H1 (cell line): ENCODE data around the gene ZNF140. TPM values are rescaled to one million over a fixed set of nuclear protein-coding genes. Genes with fewer than 3 reads are reported as not detected.

Source experiments
- CBX5 ChIP-seq: fragments of 300-800, 300-1000 bp; sonication (generic); IDR thresholded peaks from 2 replicates; pipeline ENCODE4 v1.7.1; 2016; ENCODE audit warnings: antibody characterized with exemption, low read length, low read depth
- CHD1 ChIP-seq: IDR thresholded peaks from 2 replicates; pipeline ENCODE4 v1.6.1; 2012; ENCODE audit warnings: low read depth, low read length, improper control_type of control experiment
- KDM4A ChIP-seq: IDR thresholded peaks from one replicate; pipeline ENCODE4 v1.7.1; 2012; ENCODE audit warnings: low read depth, mild to moderate bottlenecking, moderate library complexity, low read length, inconsistent platforms; ENCODE audit not compliant: severe bottlenecking
- POLR2A ChIP-seq, 2 experiments: IDR thresholded peaks; 1 replicate in 1 of 2; 2 replicates in 1 of 2; pipeline ENCODE4 v1.6.1; 2011; ENCODE audit warnings: low read depth in 2 of 2, low read length in 2 of 2, mild to moderate bottlenecking in 2 of 2; ENCODE audit errors: control extremely low read depth in 1 of 2
- RFX5 ChIP-seq: IDR thresholded peaks from 2 replicates; pipeline ENCODE4 v1.6.1; 2011; ENCODE audit warnings: low read depth, low read length, improper control_type of control experiment, borderline replicate concordance
- SP1 ChIP-seq: IDR thresholded peaks from 2 replicates; pipeline ENCODE4 v1.6.1; 2011; ENCODE audit warnings: low read depth, low read length
- YY1 ChIP-seq: IDR thresholded peaks from 2 replicates; pipeline ENCODE4 v1.6.1; 2011; ENCODE audit warnings: low read depth, mild to moderate bottlenecking, low read length
- polyA plus RNA-seq, 7 experiments: library from polyadenylated mRNA; depleted of rRNA in 3 of 7; stranded (reverse) in 5 of 7; unstranded in 2 of 7; fragments of >200 nt in 5 of 7; fragments of 200-250 nt in 2 of 7; gene quantifications; 1 replicate in 5 of 7; 2 replicates in 1 of 7; 4 replicates in 1 of 7; pipeline versions ENCODE4 v1.2.1 to v1.2.3, GENCODE V29; 2011 to 2013; ENCODE audit warnings: missing spikeins in 2 of 7, mixed read lengths in 2 of 7
- total RNA-seq: library from RNA; stranded (reverse); fragmentation: NEBNext Ultra II Directional; extraction: Animal tissue kit (Norgen Biotek cat#: 25700); gene quantifications from 2 replicates; pipeline ENCODE4 v1.2.1, GENCODE V29; 2021
- TF ChIP-seq, protein P1 (sequence below): IDR thresholded peaks from 2 replicates; pipeline ENCODE4 v1.6.1; 2011; ENCODE audit warnings: low read depth, mild to moderate bottlenecking, low read length; ENCODE audit not compliant: insufficient read depth
- TF ChIP-seq, protein P2 (sequence below): fragments of 300-600 bp; sonication (generic); IDR thresholded peaks from 2 replicates; pipeline ENCODE4 v1.7.1; 2012; ENCODE audit warnings: low read length, moderate library complexity, mild to moderate bottlenecking, inconsistent platforms; ENCODE audit not compliant: insufficient replicate concordance
- TF ChIP-seq, protein P3 (sequence below): IDR thresholded peaks from 2 replicates; pipeline ENCODE4 v1.6.1; 2012; ENCODE audit warnings: inconsistent platforms

ZNF140 gene
- total and polyA plus RNA-seq, 2 of the 8 experiments (the other 6 are each of a cell fraction or from before 2014, with no cell fraction given), result 7.5 to 14.3 TPM

DNA sequence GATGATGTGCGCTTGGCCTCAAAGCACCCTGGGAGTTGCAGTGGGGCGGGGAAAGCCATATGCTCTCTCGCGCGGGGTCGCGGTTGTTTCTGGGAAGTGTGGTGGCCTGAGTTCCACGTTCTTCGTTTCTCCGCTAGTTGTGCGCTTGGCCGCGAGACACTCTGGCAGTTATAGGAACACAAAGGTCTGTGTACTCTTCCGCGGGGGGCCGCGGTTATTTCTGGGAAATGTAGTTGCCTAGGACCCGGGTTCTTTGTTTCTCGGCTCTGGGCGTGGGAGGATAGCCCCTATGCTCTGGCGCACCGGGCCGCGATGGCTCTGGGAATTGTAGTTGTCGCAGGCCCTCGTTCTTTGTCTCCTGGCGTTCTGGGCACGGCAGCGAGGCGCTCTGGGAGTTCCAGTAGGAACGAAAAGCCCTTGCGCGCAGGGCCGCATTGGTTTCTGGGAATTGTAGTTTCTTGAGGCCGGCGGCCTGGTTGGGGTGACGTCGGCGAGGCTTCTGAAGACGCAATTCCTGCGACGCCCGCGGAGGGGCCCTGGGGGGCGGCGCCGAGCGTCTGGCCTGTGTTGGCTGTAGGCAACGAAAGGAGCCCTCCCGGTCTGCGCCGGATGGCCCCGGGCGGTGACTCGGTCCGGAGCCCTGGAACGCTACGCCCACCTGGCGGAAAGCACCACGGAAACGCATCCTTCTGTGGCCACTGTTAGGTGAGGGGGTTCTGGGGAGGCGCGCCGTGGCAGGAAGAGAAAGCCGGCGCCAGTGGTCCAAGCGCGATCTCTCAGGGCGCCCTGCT lies at the start of gene ZNF140 (continued):
- TF ChIP-seq KDM4A (peak; percentile 43), POLR2A (IDR thresholded peaks at IDR 0.05; ENCODE audit: control extremely low read depth in 1 of 2, low read depth in 2 of 2, low read length in 2 of 2) (peak in 1 of 2 experiments; percentile 89; a peak in 2 of 3 replicates), CHD1 (no peak), CBX5 (no peak), RFX5 (no peak), YY1 (no peak), SP1 (no peak)
- TF ChIP-seq, protein P1, sequence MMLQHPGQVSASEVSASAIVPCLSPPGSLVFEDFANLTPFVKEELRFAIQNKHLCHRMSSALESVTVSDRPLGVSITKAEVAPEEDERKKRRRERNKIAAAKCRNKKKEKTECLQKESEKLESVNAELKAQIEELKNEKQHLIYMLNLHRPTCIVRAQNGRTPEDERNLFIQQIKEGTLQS, result peak; percentile 46; the same call in 1 of the 2 replicates
- TF ChIP-seq, protein P2, sequence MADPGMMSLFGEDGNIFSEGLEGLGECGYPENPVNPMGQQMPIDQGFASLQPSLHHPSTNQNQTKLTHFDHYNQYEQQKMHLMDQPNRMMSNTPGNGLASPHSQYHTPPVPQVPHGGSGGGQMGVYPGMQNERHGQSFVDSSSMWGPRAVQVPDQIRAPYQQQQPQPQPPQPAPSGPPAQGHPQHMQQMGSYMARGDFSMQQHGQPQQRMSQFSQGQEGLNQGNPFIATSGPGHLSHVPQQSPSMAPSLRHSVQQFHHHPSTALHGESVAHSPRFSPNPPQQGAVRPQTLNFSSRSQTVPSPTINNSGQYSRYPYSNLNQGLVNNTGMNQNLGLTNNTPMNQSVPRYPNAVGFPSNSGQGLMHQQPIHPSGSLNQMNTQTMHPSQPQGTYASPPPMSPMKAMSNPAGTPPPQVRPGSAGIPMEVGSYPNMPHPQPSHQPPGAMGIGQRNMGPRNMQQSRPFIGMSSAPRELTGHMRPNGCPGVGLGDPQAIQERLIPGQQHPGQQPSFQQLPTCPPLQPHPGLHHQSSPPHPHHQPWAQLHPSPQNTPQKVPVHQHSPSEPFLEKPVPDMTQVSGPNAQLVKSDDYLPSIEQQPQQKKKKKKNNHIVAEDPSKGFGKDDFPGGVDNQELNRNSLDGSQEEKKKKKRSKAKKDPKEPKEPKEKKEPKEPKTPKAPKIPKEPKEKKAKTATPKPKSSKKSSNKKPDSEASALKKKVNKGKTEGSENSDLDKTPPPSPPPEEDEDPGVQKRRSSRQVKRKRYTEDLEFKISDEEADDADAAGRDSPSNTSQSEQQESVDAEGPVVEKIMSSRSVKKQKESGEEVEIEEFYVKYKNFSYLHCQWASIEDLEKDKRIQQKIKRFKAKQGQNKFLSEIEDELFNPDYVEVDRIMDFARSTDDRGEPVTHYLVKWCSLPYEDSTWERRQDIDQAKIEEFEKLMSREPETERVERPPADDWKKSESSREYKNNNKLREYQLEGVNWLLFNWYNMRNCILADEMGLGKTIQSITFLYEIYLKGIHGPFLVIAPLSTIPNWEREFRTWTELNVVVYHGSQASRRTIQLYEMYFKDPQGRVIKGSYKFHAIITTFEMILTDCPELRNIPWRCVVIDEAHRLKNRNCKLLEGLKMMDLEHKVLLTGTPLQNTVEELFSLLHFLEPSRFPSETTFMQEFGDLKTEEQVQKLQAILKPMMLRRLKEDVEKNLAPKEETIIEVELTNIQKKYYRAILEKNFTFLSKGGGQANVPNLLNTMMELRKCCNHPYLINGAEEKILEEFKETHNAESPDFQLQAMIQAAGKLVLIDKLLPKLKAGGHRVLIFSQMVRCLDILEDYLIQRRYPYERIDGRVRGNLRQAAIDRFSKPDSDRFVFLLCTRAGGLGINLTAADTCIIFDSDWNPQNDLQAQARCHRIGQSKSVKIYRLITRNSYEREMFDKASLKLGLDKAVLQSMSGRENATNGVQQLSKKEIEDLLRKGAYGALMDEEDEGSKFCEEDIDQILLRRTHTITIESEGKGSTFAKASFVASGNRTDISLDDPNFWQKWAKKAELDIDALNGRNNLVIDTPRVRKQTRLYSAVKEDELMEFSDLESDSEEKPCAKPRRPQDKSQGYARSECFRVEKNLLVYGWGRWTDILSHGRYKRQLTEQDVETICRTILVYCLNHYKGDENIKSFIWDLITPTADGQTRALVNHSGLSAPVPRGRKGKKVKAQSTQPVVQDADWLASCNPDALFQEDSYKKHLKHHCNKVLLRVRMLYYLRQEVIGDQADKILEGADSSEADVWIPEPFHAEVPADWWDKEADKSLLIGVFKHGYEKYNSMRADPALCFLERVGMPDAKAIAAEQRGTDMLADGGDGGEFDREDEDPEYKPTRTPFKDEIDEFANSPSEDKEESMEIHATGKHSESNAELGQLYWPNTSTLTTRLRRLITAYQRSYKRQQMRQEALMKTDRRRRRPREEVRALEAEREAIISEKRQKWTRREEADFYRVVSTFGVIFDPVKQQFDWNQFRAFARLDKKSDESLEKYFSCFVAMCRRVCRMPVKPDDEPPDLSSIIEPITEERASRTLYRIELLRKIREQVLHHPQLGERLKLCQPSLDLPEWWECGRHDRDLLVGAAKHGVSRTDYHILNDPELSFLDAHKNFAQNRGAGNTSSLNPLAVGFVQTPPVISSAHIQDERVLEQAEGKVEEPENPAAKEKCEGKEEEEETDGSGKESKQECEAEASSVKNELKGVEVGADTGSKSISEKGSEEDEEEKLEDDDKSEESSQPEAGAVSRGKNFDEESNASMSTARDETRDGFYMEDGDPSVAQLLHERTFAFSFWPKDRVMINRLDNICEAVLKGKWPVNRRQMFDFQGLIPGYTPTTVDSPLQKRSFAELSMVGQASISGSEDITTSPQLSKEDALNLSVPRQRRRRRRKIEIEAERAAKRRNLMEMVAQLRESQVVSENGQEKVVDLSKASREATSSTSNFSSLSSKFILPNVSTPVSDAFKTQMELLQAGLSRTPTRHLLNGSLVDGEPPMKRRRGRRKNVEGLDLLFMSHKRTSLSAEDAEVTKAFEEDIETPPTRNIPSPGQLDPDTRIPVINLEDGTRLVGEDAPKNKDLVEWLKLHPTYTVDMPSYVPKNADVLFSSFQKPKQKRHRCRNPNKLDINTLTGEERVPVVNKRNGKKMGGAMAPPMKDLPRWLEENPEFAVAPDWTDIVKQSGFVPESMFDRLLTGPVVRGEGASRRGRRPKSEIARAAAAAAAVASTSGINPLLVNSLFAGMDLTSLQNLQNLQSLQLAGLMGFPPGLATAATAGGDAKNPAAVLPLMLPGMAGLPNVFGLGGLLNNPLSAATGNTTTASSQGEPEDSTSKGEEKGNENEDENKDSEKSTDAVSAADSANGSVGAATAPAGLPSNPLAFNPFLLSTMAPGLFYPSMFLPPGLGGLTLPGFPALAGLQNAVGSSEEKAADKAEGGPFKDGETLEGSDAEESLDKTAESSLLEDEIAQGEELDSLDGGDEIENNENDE, result no peak
- TF ChIP-seq, protein P3, sequence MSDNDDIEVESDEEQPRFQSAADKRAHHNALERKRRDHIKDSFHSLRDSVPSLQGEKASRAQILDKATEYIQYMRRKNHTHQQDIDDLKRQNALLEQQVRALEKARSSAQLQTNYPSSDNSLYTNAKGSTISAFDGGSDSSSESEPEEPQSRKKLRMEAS, result peak; percentile 48; the same call in 1 of the 2 replicates
